CD4-positive, alpha-beta T cell treated with Interleukin-15 for 1 hour (primary cell): ENCODE results near the gene PLCB2.

Experiments
- DNase-seq: peaks from one replicate; pipeline ENCODE4 v3.0.0-alpha.2; 2020

PLCB2 gene

GRCh38 chr15:40323953-40324937, 16.5 kb upstream of the PLCB2 start:
- DNase-seq = no peak

- peak; percentile 93 for DNase-seq
Measured at GRCh38 chr15:40323239-40323952, 15.7 kb upstream of the PLCB2 start, which contains the start of gene INAFM2. INAFM2 (plus strand) TSS chr15:40323692; CDS start chr15:40324056, 364 bp downstream.

- DNase-seq = no peak
Measured at GRCh38 chr15:40322531-40323238, 14.9 kb upstream of the PLCB2 start.

- DNase-seq = peak; percentile 60
Measured at GRCh38 chr15:40320931-40321371, 13.2 kb upstream of the PLCB2 start.

- DNase-seq = no peak
Measured at GRCh38 chr15:40320409-40320808, 12.7 kb upstream of the PLCB2 start.

- no peak for DNase-seq
Measured at GRCh38 chr15:40317580-40317979, 9.8 kb upstream of the PLCB2 start.

GRCh38 chr15:40316931-40317330, 9.2 kb upstream of the PLCB2 start:
- DNase-seq = no peak

GRCh38 chr15:40314723-40315276, 7.1 kb upstream of the PLCB2 start:
- no peak for DNase-seq

GRCh38 chr15:40313531-40314398, 6.0 kb upstream of the PLCB2 start:
- DNase-seq = peak; percentile 66

GRCh38 chr15:40312370-40313158, 4.8 kb upstream of the PLCB2 start:
- DNase-seq = no peak

GRCh38 chr15:40310993-40311392, 3.3 kb upstream of the PLCB2 start:
- DNase-seq = no peak

GRCh38 chr15:40310001-40310959, 2.5 kb upstream of the PLCB2 start:
- DNase-seq = peak; percentile 68

GRCh38 chr15:40309344-40309862, 1.7 kb upstream of the PLCB2 start:
- no peak for DNase-seq

- DNase-seq = no peak
Measured at GRCh38 chr15:40306908-40307307, 827 bp downstream of the PLCB2 start.

- peak; percentile 32 for DNase-seq
Measured at GRCh38 chr15:40306371-40306770, 1.4 kb downstream of the PLCB2 start.

- no peak for DNase-seq
Measured at GRCh38 chr15:40305281-40305680, 2.5 kb downstream of the PLCB2 start.

GRCh38 chr15:40303576-40303975, 4.2 kb downstream of the PLCB2 start:
- DNase-seq = no peak

GRCh38 chr15:40302981-40303380, 4.8 kb downstream of the PLCB2 start:
- DNase-seq = no peak

- DNase-seq = no peak
Measured at GRCh38 chr15:40302288-40302886, 5.3 kb downstream of the PLCB2 start.
